Measurements from ENCODE around the gene PARD6A. TPM values are rescaled to one million over a fixed set of nuclear protein-coding genes. Genes with fewer than 3 reads are reported as not detected.
"Not testable (repeated sequence)": the region's sequence is repeated elsewhere in the genome, so short reads cannot be mapped to it uniquely, and the experiment has no call there.

PARD6A gene
- polyA plus RNA-seq, 4 donors: 2.8 to 3.5 (median 3.3) TPM

- DNase-seq (ENCODE audit: low read depth in 4 of 4, low spot score in 3 of 4): no peak
These were observed 19.5 kb downstream of the PARD6A start for GRCh38 chr16:67679935-67680897.

- no peak for DNase-seq (ENCODE audit: low read depth in 4 of 4, low spot score in 3 of 4)
These were observed 23.0 kb downstream of the PARD6A start for GRCh38 chr16:67683767-67684166.

- DNase-seq (ENCODE audit: low read depth in 4 of 4, low spot score in 3 of 4): no peak
These were observed 24.8 kb downstream of the PARD6A start for GRCh38 chr16:67685388-67686112.

GRCh38 chr16:67693517-67694285 is 32.9 kb downstream of the PARD6A start:
- not testable (repeated sequence) for DNase-seq (ENCODE audit: low read depth in 4 of 4, low spot score in 3 of 4)

GRCh38 chr16:67694611-67695010 is 33.9 kb downstream of the PARD6A start:
- no peak for DNase-seq (ENCODE audit: low read depth in 4 of 4, low spot score in 3 of 4)

- DNase-seq (ENCODE audit: low read depth in 4 of 4, low spot score in 3 of 4): no peak
These were observed 36.8 kb downstream of the PARD6A start for GRCh38 chr16:67697422-67698185.

GRCh38 chr16:67699265-67699664 is 38.5 kb downstream of the PARD6A start:
- no peak for DNase-seq (ENCODE audit: low read depth in 4 of 4, low spot score in 3 of 4)

- DNase-seq (ENCODE audit: low read depth in 4 of 4, low spot score in 3 of 4): no peak
These were observed 40.7 kb downstream of the PARD6A start for GRCh38 chr16:67701420-67701819.

- no peak for DNase-seq (ENCODE audit: low read depth in 4 of 4, low spot score in 3 of 4)
These were observed 41.4 kb downstream of the PARD6A start for GRCh38 chr16:67702130-67702529.

- no peak for DNase-seq (ENCODE audit: low read depth in 4 of 4, low spot score in 3 of 4)
These were observed 42.9 kb downstream of the PARD6A start for GRCh38 chr16:67703626-67704025.

GRCh38 chr16:67704110-67704509 is 43.4 kb downstream of the PARD6A start:
- DNase-seq (ENCODE audit: low read depth in 4 of 4, low spot score in 3 of 4): no peak

- no peak for DNase-seq (ENCODE audit: low read depth in 4 of 4, low spot score in 3 of 4)
These were observed 46.5 kb downstream of the PARD6A start for GRCh38 chr16:67707210-67707609.

- no peak for DNase-seq (ENCODE audit: low read depth in 4 of 4, low spot score in 3 of 4)
These were observed 47.0 kb downstream of the PARD6A start for GRCh38 chr16:67707790-67708189.

- no peak for DNase-seq (ENCODE audit: low read depth in 4 of 4, low spot score in 3 of 4)
These were observed 47.6 kb downstream of the PARD6A start for GRCh38 chr16:67708368-67708771.

GRCh38 chr16:67709050-67709449 is 48.3 kb downstream of the PARD6A start:
- DNase-seq (ENCODE audit: low read depth in 4 of 4, low spot score in 3 of 4): no peak

GRCh38 chr16:67710607-67711006 is 49.8 kb downstream of the PARD6A start:
- no peak for DNase-seq (ENCODE audit: low read depth in 4 of 4, low spot score in 3 of 4)
